GM19351 (cell line): Measurements from ENCODE around the gene WNK2.

Source experiments
- ATAC-seq: cut with Tn5 transposase; IDR thresholded peaks from one replicate; pipeline ENCODE4 v1.9.1; 2021; ENCODE audit warnings: mild to moderate bottlenecking, moderate library complexity; ENCODE audit not compliant: unreplicated experiment

Gene WNK2

GRCh38 chr9:93184432-93185265, 710 bp downstream of the WNK2 start:
- no peak for ATAC-seq

- no peak for ATAC-seq
Measured at GRCh38 chr9:93185266-93186214, 1.6 kb downstream of the WNK2 start.

- ATAC-seq = no peak
Measured at GRCh38 chr9:93186215-93186945, 2.4 kb downstream of the WNK2 start.

- ATAC-seq = no peak
Measured at GRCh38 chr9:93187047-93187446, 3.1 kb downstream of the WNK2 start.

- no peak for ATAC-seq
Measured at GRCh38 chr9:93187574-93187973, 3.6 kb downstream of the WNK2 start.

- no peak for ATAC-seq
Measured at GRCh38 chr9:93188426-93189368, 4.8 kb downstream of the WNK2 start.

GRCh38 chr9:93189369-93190132, 5.6 kb downstream of the WNK2 start:
- ATAC-seq = no peak

- no peak for ATAC-seq
Measured at GRCh38 chr9:93190133-93190525, 6.2 kb downstream of the WNK2 start.

GRCh38 chr9:93190656-93191353, 6.9 kb downstream of the WNK2 start:
- no peak for ATAC-seq

GRCh38 chr9:93191354-93191660, 7.4 kb downstream of the WNK2 start:
- no peak for ATAC-seq

GRCh38 chr9:93192721-93193387, 8.9 kb downstream of the WNK2 start:
- no peak for ATAC-seq

GRCh38 chr9:93193388-93194220, 9.7 kb downstream of the WNK2 start:
- no peak for ATAC-seq

GRCh38 chr9:93194221-93194625, 10.3 kb downstream of the WNK2 start:
- ATAC-seq = no peak

- ATAC-seq = no peak
Measured at GRCh38 chr9:93194641-93195040, 10.7 kb downstream of the WNK2 start.

- ATAC-seq = no peak
Measured at GRCh38 chr9:93196096-93197055, 12.4 kb downstream of the WNK2 start.

- ATAC-seq = no peak
Measured at GRCh38 chr9:93197670-93198069, 13.7 kb downstream of the WNK2 start.
